GM10847 (cell line): ENCODE data around the gene GOSR1.

ENCODE experiments used
- POLR2A ChIP-seq: IDR thresholded peaks from 2 replicates; pipeline ENCODE4 v1.6.1; 2011; ENCODE audit not compliant: insufficient read length; ENCODE audit errors: extremely low read depth

GOSR1 gene

GRCh38 chr17:30483159-30483558, 6.0 kb downstream of the GOSR1 start:
- no peak for TF ChIP-seq POLR2A

GRCh38 chr17:30493780-30494179, 16.6 kb downstream of the GOSR1 start:
- TF ChIP-seq POLR2A = no peak

- no peak for TF ChIP-seq POLR2A
Measured at GRCh38 chr17:30495586-30495985, 18.4 kb downstream of the GOSR1 start.

- no peak for TF ChIP-seq POLR2A
Measured at GRCh38 chr17:30503558-30503957, 26.4 kb downstream of the GOSR1 start.

GRCh38 chr17:30505868-30506417, 28.7 kb downstream of the GOSR1 start:
- no peak for TF ChIP-seq POLR2A

GRCh38 chr17:30506481-30506880, 29.3 kb downstream of the GOSR1 start:
- TF ChIP-seq POLR2A = no peak

- no peak for TF ChIP-seq POLR2A
Measured at GRCh38 chr17:30513346-30513745, 36.1 kb downstream of the GOSR1 start.

GRCh38 chr17:30514895-30515596, 37.8 kb downstream of the GOSR1 start:
- no peak for TF ChIP-seq POLR2A

GRCh38 chr17:30517786-30518185, 40.6 kb downstream of the GOSR1 start:
- TF ChIP-seq POLR2A = no peak

GRCh38 chr17:30519166-30519565, 42.0 kb downstream of the GOSR1 start:
- TF ChIP-seq POLR2A = no peak

- no peak for TF ChIP-seq POLR2A
Measured at GRCh38 chr17:30519707-30520106, 42.5 kb downstream of the GOSR1 start.

- TF ChIP-seq POLR2A = no peak
Measured at GRCh38 chr17:30520436-30520835, 43.2 kb downstream of the GOSR1 start.

- TF ChIP-seq POLR2A = no peak
Measured at GRCh38 chr17:30520882-30521281, 43.7 kb downstream of the GOSR1 start.

- no peak for TF ChIP-seq POLR2A
Measured at GRCh38 chr17:30521766-30522165, 44.6 kb downstream of the GOSR1 start.

- no peak for TF ChIP-seq POLR2A
Measured at GRCh38 chr17:30524847-30525246, 47.6 kb downstream of the GOSR1 start.

GRCh38 chr17:30526401-30526800, 49.2 kb downstream of the GOSR1 start:
- no peak for TF ChIP-seq POLR2A
